ENCODE data around the gene POLR2L. TPM values are rescaled to one million over a fixed set of nuclear protein-coding genes. Genes with fewer than 3 reads are reported as not detected.
A peak's percentile ranks its signal among the peaks of the same experiment; 100 is the strongest.

Gene POLR2L
- total and polyA plus RNA-seq, 2 of the 13 experiments (the other 11 are each of a cell fraction or from before 2014, with no cell fraction given): 104 to 114 TPM

- TF ChIP-seq, protein P1, sequence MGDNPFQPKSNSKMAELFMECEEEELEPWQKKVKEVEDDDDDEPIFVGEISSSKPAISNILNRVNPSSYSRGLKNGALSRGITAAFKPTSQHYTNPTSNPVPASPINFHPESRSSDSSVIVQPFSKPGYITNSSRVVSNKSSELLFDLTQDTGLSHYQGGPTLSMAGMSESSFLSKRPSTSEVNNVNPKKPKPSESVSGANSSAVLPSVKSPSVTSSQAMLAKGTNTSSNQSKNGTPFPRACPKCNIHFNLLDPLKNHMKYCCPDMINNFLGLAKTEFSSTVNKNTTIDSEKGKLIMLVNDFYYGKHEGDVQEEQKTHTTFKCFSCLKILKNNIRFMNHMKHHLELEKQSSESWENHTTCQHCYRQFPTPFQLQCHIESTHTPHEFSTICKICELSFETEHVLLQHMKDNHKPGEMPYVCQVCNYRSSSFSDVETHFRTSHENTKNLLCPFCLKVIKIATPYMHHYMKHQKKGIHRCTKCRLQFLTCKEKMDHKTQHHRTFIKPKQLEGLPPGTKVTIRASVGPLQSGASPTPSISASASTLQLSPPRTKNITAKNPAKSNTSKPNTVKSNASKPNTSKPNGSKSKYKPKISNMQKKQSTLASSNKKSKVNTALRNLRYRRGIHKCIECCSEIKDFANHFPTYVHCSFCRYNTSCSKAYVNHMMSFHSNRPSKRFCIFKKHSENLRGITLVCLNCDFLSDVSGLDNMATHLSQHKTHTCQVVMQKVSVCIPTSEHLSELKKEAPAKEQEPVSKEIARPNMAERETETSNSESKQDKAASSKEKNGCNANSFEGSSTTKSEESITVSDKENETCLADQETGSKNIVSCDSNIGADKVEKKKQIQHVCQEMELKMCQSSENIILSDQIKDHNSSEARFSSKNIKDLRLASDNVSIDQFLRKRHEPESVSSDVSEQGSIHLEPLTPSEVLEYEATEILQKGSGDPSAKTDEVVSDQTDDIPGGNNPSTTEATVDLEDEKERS (CRISPR knock-in tag; IDR thresholded peaks at IDR 0.05): 0 out of 2 replicates have a peak, but pooled peaks have one; percentile 34
- no peak for TF ChIP-seq GTF2F1 (IDR thresholded peaks at IDR 0.05; ENCODE audit: low read length)
- TF ChIP-seq SOX13 (IDR thresholded peaks at IDR 0.05): no peak
- TF ChIP-seq SOX13 (CRISPR knock-in tag; conservative IDR thresholded peaks at IDR 0.05 in 1 of 2, IDR thresholded peaks at IDR 0.05 in 1 of 2): peak in 1 of 2 experiments; percentile 17; a peak in 1 of 4 replicates
- TF ChIP-seq BORCS8-MEF2B (CRISPR knock-in tag; IDR thresholded peaks at IDR 0.05): peak; percentile 56; the same call in 1 of the 2 replicates
- TF ChIP-seq, protein P2, sequence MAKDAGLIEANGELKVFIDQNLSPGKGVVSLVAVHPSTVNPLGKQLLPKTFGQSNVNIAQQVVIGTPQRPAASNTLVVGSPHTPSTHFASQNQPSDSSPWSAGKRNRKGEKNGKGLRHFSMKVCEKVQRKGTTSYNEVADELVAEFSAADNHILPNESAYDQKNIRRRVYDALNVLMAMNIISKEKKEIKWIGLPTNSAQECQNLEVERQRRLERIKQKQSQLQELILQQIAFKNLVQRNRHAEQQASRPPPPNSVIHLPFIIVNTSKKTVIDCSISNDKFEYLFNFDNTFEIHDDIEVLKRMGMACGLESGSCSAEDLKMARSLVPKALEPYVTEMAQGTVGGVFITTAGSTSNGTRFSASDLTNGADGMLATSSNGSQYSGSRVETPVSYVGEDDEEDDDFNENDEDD (CRISPR knock-in tag; IDR thresholded peaks at IDR 0.05; ENCODE audit: borderline replicate concordance): no peak
- TF ChIP-seq ZNF235 (CRISPR knock-in tag; IDR thresholded peaks at IDR 0.05; ENCODE audit: borderline replicate concordance): no peak
- no peak for TF ChIP-seq PAF1 (CRISPR knock-in tag; IDR thresholded peaks at IDR 0.05)
- no peak for TF ChIP-seq NFYB (CRISPR knock-in tag; IDR thresholded peaks at IDR 0.05)
- TF ChIP-seq ZNF512 (CRISPR knock-in tag; IDR thresholded peaks at IDR 0.05): no peak
- peak; percentile 50; the same call in 1 of the 2 replicates for TF ChIP-seq TARDBP (CRISPR knock-in tag; IDR thresholded peaks at IDR 0.05)
- no peak for TF ChIP-seq RELA (CRISPR knock-in tag; IDR thresholded peaks at IDR 0.05)
- TF ChIP-seq SNAPC2 (CRISPR knock-in tag; IDR thresholded peaks at IDR 0.05): no peak
- no peak for TF ChIP-seq PHF21A (CRISPR knock-in tag; IDR thresholded peaks at IDR 0.05)
- peak; percentile 22 for TF ChIP-seq RBM39 (IDR thresholded peaks at IDR 0.05; ENCODE audit: low read depth, low read length, poor library complexity, severe bottlenecking)
- no peak for TF ChIP-seq RBM22 (optimal IDR thresholded peaks at IDR 0.05; ENCODE audit: low read length)
- 0 out of 2 replicates have a peak, but pooled peaks have one; percentile 24 for TF ChIP-seq PITX1 (CRISPR knock-in tag; IDR thresholded peaks at IDR 0.05)
- TF ChIP-seq SALL1 (CRISPR knock-in tag; IDR thresholded peaks at IDR 0.05): peak; percentile 19; the same call in 1 of the 2 replicates
- TF ChIP-seq, protein P3, sequence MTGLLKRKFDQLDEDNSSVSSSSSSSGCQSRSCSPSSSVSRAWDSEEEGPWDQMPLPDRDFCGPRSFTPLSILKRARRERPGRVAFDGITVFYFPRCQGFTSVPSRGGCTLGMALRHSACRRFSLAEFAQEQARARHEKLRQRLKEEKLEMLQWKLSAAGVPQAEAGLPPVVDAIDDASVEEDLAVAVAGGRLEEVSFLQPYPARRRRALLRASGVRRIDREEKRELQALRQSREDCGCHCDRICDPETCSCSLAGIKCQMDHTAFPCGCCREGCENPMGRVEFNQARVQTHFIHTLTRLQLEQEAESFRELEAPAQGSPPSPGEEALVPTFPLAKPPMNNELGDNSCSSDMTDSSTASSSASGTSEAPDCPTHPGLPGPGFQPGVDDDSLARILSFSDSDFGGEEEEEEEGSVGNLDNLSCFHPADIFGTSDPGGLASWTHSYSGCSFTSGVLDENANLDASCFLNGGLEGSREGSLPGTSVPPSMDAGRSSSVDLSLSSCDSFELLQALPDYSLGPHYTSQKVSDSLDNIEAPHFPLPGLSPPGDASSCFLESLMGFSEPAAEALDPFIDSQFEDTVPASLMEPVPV (CRISPR knock-in tag; IDR thresholded peaks at IDR 0.05): 0 out of 2 replicates have a peak, but pooled peaks have one; percentile 65
- TF ChIP-seq ZNF260 (CRISPR knock-in tag; IDR thresholded peaks at IDR 0.05; ENCODE audit: borderline replicate concordance, low read depth): no peak
- no peak for TF ChIP-seq ZNF747 (CRISPR knock-in tag; IDR thresholded peaks at IDR 0.05; ENCODE audit: borderline replicate concordance)
- TF ChIP-seq HDAC1 (CRISPR knock-in tag; IDR thresholded peaks at IDR 0.05): peak; percentile 13; the same call in 1 of the 2 replicates
- TF ChIP-seq ASH2L (IDR thresholded peaks at IDR 0.05; ENCODE audit: insufficient read length, low read depth, low read length): no peak
Observed at GRCh38 chr11:832529-833113, 9.7 kb downstream of the POLR2L start, which contains the start of gene CD151 (continued).
